Measurements from ENCODE around the gene ARID3A. TPM values are rescaled to one million over a fixed set of nuclear protein-coding genes. Genes with fewer than 3 reads are reported as not detected.
A peak's percentile ranks its signal among the peaks of the same experiment; 100 is the strongest.

Gene ARID3A
- total and polyA plus RNA-seq, 2 of the 13 experiments (the other 11 are each of a cell fraction or from before 2014, with no cell fraction given), result 71.3 to 77.9 TPM

- peak overlapping the region; percentile 26 for H3K27ac ChIP-seq (ENCODE audit: extremely low read length, insufficient read depth, low read length)
- FAIRE-seq (no peak), DNase-seq (ENCODE audit: low spot score) (no peak), ATAC-seq (no peak)
- no peaks in the 10 kb centered on the region; the same call in 1 of the 2 replicates for H4K20me1 ChIP-seq (ENCODE audit: insufficient read depth, low read length)
- H3K79me2 ChIP-seq (ENCODE audit: insufficient read depth, low read length), result peaks cover 18% of the 10 kb centered on the region
- H3K9me3 ChIP-seq (ENCODE audit: low read length), result no peaks in the 10 kb centered on the region
- H3K27me3 ChIP-seq (ENCODE audit: control insufficient read depth in 1 of 2, insufficient read depth in 2 of 2, low read length in 2 of 2), result no peaks in the 10 kb centered on the region; a peak in 1 of 5 replicates
- peak overlapping the region; percentile 23 for H3K4me2 ChIP-seq (ENCODE audit: low read depth, low read length)
- no peaks in the 10 kb centered on the region for H3K36me3 ChIP-seq (replicated peaks in 1 of 2; ENCODE audit: control insufficient read depth in 1 of 2, insufficient read depth in 2 of 2, low read length in 2 of 2)
- peaks cover 32% of the 10 kb centered on the region for H3K4me1 ChIP-seq (ENCODE audit: insufficient read depth, low read length)
- intact Hi-C loops (cut with micrococcal nuclease; ENCODE audit: unreplicated experiment) (no loop called here), in situ Hi-C loops (cut with HindIII; ENCODE audit: extremely low pct_ligation_motif_present, low pct_unique_long_range_greater_than_20kb) (no loop called here)
- no peak overlapping the region for H2AFZ ChIP-seq (ENCODE audit: low read length)
- WGBS (ENCODE audit: low lambda C conversion rate), result 26% methylated on average over 64 of the region's 69 CpGs
- H3K4me3 ChIP-seq (replicated peaks in 1 of 3; ENCODE audit: insufficient read depth in 1 of 3, low read depth in 2 of 3, low read length in 3 of 3), result peak overlapping the region; percentile 69 to 97 (median 90); a peak in 4 of 6 replicates
- BruUV-seq (replicated peaks), result no TSS peak
- CTCF ChIA-PET (ENCODE audit: low intra/inter-chr PET ratio, low total read pairs), result no interaction called here
- peak overlapping the region; percentile 73; the same call in 1 of the 2 replicates for H3K9ac ChIP-seq (ENCODE audit: insufficient read depth, low read depth, low read length)
- POLR2A ChIA-PET, result no interaction called here
- 0 out of 2 replicates have a peak, but pooled peaks have one; percentile 25 for TF ChIP-seq ZNF672 (CRISPR knock-in tag; IDR thresholded peaks at IDR 0.05)
- TF ChIP-seq, protein P1, sequence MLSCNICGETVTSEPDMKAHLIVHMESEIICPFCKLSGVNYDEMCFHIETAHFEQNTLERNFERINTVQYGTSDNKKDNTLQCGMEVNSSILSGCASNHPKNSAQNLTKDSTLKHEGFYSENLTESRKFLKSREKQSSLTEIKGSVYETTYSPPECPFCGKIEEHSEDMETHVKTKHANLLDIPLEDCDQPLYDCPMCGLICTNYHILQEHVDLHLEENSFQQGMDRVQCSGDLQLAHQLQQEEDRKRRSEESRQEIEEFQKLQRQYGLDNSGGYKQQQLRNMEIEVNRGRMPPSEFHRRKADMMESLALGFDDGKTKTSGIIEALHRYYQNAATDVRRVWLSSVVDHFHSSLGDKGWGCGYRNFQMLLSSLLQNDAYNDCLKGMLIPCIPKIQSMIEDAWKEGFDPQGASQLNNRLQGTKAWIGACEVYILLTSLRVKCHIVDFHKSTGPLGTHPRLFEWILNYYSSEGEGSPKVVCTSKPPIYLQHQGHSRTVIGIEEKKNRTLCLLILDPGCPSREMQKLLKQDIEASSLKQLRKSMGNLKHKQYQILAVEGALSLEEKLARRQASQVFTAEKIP (CRISPR knock-in tag; IDR thresholded peaks at IDR 0.05; ENCODE audit: borderline replicate concordance), result no peak
- TF ChIP-seq NAIF1 (CRISPR knock-in tag; IDR thresholded peaks at IDR 0.05; ENCODE audit: borderline replicate concordance), result no peak
- no peak for TF ChIP-seq ZEB1 (IDR thresholded peaks at IDR 0.05; ENCODE audit: insufficient replicate concordance, low read depth)
- TF ChIP-seq ZNF30 (CRISPR knock-in tag; IDR thresholded peaks at IDR 0.05), result no peak
- no peak for TF ChIP-seq ASH2L (IDR thresholded peaks at IDR 0.05; ENCODE audit: insufficient read length, low read depth, low read length)
- TF ChIP-seq KDM6A (CRISPR knock-in tag; IDR thresholded peaks at IDR 0.05; ENCODE audit: low read depth), result no peak
- TF ChIP-seq PATZ1 (CRISPR knock-in tag; IDR thresholded peaks at IDR 0.05), result 0 out of 2 replicates have a peak, but pooled peaks have one; percentile 34
- TF ChIP-seq CENPX (CRISPR knock-in tag; IDR thresholded peaks at IDR 0.05), result no peak
- no peak for TF ChIP-seq HMG20B (CRISPR knock-in tag; conservative IDR thresholded peaks at IDR 0.05)
- 0 out of 2 replicates have a peak, but pooled peaks have one; percentile 8 for TF ChIP-seq HMGXB3 (CRISPR knock-in tag; IDR thresholded peaks at IDR 0.05; ENCODE audit: borderline replicate concordance)
- TF ChIP-seq KMT2B (CRISPR knock-in tag; IDR thresholded peaks at IDR 0.05), result 0 out of 2 replicates have a peak, but pooled peaks have one; percentile 17
- TF ChIP-seq TEF (CRISPR knock-in tag; IDR thresholded peaks at IDR 0.05), result no peak
These were observed 13.4 kb upstream of the ARID3A start for GRCh38 chr19:912181-913079.

Data from HepG2 (cell line).